COLO829 (cell line): ENCODE data around the gene COPB1.
"Not testable (repeated sequence)": the region's sequence is repeated elsewhere in the genome, so short reads cannot be mapped to it uniquely, and the experiment has no call there.

Source experiments
- DNase-seq: peaks from one replicate; pipeline ENCODE4 v3.0.0; 2012; ENCODE audit warnings: low spot score

The COPB1 gene, protein sequence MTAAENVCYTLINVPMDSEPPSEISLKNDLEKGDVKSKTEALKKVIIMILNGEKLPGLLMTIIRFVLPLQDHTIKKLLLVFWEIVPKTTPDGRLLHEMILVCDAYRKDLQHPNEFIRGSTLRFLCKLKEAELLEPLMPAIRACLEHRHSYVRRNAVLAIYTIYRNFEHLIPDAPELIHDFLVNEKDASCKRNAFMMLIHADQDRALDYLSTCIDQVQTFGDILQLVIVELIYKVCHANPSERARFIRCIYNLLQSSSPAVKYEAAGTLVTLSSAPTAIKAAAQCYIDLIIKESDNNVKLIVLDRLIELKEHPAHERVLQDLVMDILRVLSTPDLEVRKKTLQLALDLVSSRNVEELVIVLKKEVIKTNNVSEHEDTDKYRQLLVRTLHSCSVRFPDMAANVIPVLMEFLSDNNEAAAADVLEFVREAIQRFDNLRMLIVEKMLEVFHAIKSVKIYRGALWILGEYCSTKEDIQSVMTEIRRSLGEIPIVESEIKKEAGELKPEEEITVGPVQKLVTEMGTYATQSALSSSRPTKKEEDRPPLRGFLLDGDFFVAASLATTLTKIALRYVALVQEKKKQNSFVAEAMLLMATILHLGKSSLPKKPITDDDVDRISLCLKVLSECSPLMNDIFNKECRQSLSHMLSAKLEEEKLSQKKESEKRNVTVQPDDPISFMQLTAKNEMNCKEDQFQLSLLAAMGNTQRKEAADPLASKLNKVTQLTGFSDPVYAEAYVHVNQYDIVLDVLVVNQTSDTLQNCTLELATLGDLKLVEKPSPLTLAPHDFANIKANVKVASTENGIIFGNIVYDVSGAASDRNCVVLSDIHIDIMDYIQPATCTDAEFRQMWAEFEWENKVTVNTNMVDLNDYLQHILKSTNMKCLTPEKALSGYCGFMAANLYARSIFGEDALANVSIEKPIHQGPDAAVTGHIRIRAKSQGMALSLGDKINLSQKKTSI

GRCh38 chr11:14499560-14500180 is at the start of gene COPB1:
Gene COPB1 (minus strand): TSS chr11:14499811. CDS start chr11:14498928, 883 bp downstream.
- DNase-seq = peak; percentile 89

- no peak for DNase-seq
Measured at GRCh38 chr11:14547440-14547839, 47.8 kb upstream of the COPB1 start.

GRCh38 chr11:14546672-14547071 is 47.1 kb upstream of the COPB1 start:
- DNase-seq = no peak

DNA sequence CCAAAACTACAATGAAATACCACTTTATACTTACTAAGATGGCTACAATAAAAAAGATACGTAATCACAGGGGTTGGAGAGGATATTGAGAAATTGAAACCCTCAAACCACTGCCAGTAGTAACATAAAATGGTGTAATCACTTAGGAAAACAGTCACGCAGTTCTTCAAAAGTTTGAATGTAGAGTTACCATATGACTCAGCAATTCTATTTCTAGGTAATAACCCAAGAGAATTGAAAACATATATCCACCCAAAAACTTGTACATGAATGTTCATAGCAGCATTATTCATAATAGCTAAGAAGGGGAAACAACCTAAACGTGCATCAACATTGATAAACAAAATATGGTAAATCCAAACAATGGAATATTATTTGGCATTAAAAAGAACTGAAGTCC is 45.0 kb upstream of the COPB1 start:
- no peak for DNase-seq

- no peak for DNase-seq
Measured at GRCh38 chr11:14543260-14543659, 43.6 kb upstream of the COPB1 start.

DNA sequence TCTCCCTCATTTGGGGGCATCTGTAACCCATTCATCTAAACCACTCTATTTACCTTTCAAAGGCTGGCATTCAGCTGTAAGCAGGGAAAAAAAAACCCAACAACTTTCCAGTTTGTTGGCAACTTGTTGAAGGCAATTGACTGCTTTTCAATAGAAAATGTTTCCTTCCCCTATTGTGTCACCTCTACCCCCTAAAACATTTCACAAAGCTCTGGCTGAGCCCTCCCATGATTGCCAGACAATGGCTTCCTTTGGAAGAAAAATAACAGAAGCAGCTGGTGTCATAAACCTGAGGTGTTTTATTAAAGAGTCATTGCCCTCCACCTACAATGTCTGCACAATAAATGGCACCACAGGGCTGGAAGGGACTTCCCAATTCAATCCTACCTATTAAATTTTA is 42.7 kb upstream of the COPB1 start:
- no peak for DNase-seq

- no peak for DNase-seq
Measured at GRCh38 chr11:14541192-14541947, 41.8 kb upstream of the COPB1 start.

- no peak for DNase-seq
Measured at GRCh38 chr11:14539982-14540421, 40.4 kb upstream of the COPB1 start.

DNA sequence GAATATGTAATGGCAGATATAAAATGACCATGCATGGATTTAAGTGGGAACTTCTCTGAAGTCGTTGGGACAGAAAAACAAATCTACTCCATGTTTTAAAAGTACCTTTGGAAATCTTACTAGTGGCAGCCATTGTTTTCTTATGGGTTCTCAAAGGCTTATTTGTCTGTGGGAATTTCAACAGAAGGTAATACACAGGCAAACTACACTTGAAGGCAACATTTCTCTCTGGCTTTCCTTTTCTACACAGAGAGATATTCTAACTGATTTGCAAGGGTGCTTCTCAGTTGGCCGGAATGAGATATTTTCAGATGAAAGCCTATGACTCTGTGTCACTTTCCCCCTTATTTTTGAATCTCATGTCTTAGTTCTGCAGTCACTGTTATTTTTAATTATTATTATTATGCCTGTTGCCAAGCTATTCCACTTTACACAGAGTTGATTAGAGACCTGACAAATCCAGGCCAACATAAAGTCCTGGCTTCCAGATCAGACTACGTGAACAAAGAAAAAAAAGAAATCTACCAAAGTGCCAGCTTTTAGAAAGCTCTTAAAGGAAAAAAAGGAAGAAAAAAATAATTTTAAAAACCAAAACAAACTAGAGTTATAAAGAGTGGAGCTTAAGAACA is 39.4 kb upstream of the COPB1 start:
- no peak for DNase-seq

DNA sequence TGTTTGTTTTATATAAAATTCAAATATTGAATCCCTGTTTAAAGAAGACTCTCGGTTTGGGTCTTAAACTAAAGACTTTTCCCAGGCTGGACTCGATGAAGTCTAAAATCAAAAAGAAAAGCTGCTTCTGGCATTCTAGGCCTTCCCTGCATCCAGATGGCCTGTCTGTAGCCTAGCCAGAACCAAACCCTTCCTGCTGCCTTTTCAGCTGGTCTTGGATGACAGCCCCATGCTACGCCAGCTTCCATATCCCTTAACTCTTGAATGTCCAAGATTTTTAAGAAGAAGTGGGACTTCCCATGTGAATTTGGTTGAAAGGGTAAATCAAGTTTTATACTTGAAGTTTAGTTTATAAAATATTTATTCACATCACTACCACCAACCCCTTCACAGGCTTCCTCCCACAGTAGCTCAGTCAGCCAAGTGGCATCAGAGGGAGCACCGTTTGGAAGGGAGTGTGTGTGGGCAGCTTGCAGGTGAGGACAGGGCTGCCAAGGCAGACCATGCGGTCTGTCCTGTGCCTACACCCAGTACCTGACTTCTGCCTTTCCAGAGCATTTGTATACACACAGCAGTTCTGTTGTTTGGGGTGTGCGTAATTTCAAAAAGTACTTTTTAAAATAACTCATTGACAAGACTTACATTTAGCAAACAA is 38.8 kb upstream of the COPB1 start:
- no peak for DNase-seq

GRCh38 chr11:14537134-14537599 is 37.6 kb upstream of the COPB1 start:
- DNase-seq = peak; percentile 53

DNA sequence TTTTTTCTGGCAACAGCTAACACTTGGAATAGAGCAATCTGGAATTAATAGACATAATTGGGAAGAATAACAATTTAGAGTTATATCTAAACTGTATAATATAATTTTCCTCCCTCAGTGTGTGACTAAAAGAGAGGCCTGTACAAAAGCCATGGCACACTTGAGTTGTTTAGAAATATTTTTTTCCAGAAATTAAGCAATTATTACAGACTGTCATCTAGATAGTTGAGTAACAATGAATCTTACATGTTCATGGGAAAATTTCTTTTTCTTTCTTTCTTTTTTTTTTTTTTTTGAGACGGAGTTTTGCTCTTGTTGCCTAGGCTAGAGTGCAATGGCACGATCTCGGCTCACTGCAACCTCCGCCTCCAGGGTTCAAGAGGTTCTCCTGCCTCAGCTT is 35.6 kb upstream of the COPB1 start:
- not testable (repeated sequence) for DNase-seq

DNA sequence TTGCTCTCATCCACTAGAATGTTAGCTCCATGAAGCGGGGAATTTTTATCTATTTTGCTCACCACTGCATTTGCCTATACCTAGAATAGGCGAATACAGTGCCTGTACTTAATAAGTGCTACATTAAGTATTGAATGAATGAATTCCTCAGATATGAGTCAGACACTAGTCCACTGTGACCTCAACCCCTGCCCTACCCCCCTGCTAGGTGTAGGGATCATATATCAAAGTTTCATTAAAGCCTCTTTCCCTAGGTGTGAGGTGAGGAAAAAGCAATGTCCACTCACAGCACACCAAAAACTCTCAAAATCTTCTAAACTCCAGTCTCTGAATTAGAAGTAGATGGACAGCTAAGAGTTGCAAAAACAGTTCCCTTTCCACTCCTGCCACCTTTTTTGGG is 30.3 kb upstream of the COPB1 start:
- DNase-seq = no peak

DNA sequence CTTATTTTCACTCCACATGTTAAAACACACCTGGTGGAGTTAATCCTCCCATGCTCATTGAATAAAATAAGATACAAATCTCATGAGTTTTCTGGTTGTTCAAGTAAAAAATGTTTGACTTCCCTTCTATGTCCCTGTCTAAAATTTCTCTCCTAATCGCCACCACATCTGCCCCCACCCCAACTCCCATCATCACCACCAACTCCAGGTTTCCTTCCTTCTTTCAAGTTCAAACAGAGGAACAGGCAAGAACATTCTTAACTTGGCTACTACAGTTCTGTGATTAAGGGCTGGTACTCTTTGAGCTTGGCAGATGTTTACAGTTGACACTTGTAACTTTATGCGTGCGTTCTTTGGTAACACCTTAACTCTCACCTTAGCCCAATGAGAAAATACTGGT is 29.7 kb upstream of the COPB1 start:
- DNase-seq = no peak

- no peak for DNase-seq
Measured at GRCh38 chr11:14522801-14523200, 23.2 kb upstream of the COPB1 start.

DNA sequence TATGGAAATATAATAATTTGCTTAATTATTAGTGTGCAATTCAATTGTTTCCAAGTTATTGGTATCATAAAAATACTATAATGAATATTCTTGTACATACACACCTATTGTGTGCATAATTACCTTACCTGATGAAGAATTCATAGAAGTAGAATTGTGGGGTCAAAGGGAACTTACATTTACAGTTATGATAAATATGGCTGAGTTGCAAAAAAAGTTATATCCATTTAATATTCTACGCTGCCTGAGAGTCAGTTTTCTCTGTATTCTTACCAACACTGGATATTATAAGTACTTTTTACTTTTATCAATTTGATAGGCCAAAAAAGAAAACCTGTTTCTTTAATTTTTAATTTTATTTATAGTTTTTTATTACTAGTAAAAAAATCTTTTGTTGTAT is 22.6 kb upstream of the COPB1 start:
- no peak for DNase-seq

- DNase-seq = no peak
Measured at GRCh38 chr11:14520747-14521151, 21.1 kb upstream of the COPB1 start.

DNA sequence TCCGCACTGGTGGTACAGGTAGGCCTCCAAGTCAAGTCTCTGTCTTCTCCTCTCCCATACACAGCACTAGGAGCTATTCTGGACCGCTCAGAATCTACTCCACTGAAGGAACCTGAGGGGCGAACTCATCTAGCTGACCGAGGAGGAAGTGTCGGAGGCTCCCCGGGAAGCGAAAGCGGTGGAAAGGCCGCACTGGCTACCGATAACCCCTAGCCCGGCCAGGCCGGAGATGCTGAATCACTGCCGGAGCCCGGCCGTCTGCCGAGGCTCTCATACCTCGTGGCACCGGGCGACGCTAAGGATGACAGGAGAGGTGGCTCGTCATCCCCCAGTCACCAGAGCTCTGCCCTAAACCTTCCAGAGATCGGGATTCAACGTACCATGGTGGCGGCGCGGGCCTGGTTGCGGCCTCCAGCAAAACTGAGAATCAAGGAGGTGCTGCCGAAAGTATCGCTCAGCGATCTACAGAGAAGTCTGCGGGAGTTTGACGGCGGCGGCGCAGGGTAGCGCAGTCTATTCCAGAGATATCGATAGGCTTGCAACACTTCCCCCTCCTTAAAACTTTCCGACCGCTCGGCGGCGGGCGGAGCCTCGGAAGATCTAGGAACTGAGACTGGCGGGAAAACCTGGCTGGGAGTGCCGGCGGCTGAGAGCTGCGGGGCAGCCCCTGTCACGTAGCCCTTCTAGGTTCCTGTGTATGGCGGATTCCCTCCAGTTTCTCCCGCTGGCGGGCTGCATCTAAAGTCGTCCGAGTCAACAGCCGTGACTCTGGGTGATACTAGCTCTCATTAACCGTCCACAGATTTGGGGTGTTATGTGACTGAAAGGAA is 20.5 kb upstream of the COPB1 start, which contains the start of gene PSMA1:
Gene PSMA1 (minus strand): TSS at position 470 of the 830 bp plus-strand sequence. CDS start 87 bp downstream, at position 383.
- peak; percentile 94 for DNase-seq

- DNase-seq = no peak
Measured at GRCh38 chr11:14519597-14519916, 19.9 kb upstream of the COPB1 start.

DNA sequence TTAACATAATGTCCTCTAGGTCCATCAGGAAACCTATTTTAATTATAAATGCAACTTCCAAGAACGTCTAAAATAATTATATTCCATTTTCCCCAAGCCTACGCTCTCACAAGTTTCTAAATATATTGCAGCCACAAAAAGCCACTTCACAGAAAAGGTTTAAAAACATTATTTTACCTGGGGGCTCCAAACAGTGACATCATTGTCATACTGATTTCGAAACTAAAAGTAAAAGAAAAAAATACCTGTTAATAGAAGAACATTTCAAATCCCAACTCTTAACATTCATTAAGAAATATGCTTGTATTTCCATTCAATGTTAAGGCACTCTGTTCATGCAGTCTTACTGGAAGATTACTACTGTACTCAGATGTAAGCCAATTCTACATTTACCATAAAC is 19.2 kb upstream of the COPB1 start:
- DNase-seq = no peak
